Measurements from ENCODE around the gene ADD1.

The ADD1 gene

GRCh38 chr4:2813446-2814405 lies 29.9 kb upstream of the ADD1 start:
- peak overlapping the region; percentile 98 for H3K4me3 Mint-ChIP-seq
- peaks cover 73% of the 10 kb centered on the region for H3K4me1 Mint-ChIP-seq
- CTCF ChIA-PET, result interaction anchor here (0.7 to 2.4 kb wide), 5 partner anchors 16 to 140 kb away, joined by 3 to 8 read pairs (median 3); no protein-coding TSS in a partner anchor
- no peak for DNase-seq
- H3K27me3 Mint-ChIP-seq, result no peaks in the 10 kb centered on the region
- H3K27ac Mint-ChIP-seq, result peak overlapping the region; percentile 99
- no peaks in the 10 kb centered on the region for H3K9me3 Mint-ChIP-seq
- H3K36me3 Mint-ChIP-seq, result peaks cover 41% of the 10 kb centered on the region

GRCh38 chr4:2814627-2815270 lies 28.9 kb upstream of the ADD1 start:
- H3K27ac Mint-ChIP-seq, result no peak overlapping the region
- H3K36me3 Mint-ChIP-seq, result peaks cover 45% of the 10 kb centered on the region

GRCh38 chr4:2816401-2816954 lies 27.2 kb upstream of the ADD1 start:
- no peak for DNase-seq
- no peaks in the 10 kb centered on the region for H3K27me3 Mint-ChIP-seq
- H3K9me3 Mint-ChIP-seq, result no peaks in the 10 kb centered on the region
- H3K27ac Mint-ChIP-seq, result peak overlapping the region; percentile 34
- H3K4me3 Mint-ChIP-seq, result peak overlapping the region; percentile 69
- H3K4me1 Mint-ChIP-seq, result peaks cover 70% of the 10 kb centered on the region
- CTCF ChIA-PET, result no interaction called here
- peaks cover 49% of the 10 kb centered on the region for H3K36me3 Mint-ChIP-seq

More at GRCh38 chr4:2814627-2815270, 28.9 kb upstream of the ADD1 start:
- no peaks in the 10 kb centered on the region for H3K27me3 Mint-ChIP-seq
- H3K9me3 Mint-ChIP-seq, result no peaks in the 10 kb centered on the region
- peak overlapping the region; percentile 98 for H3K4me3 Mint-ChIP-seq
- peaks cover 81% of the 10 kb centered on the region for H3K4me1 Mint-ChIP-seq
- CTCF ChIA-PET, result no interaction called here
- no peak for DNase-seq

- CTCF ChIA-PET, result interaction anchor here (1.3 kb wide), 1 partner anchor 51 kb away, joined by 3 read pairs; no protein-coding TSS in a partner anchor
- Mint-ChIP-seq H3K27ac (peak overlapping the region; percentile 76), H3K36me3 (peaks cover 47% of the 10 kb centered on the region), H3K27me3 (no peaks in the 10 kb centered on the region), H3K4me1 (peaks cover 63% of the 10 kb centered on the region), H3K4me3 (peak overlapping the region; percentile 69), H3K9me3 (no peaks in the 10 kb centered on the region)
- DNase-seq, result no peak
Observed at GRCh38 chr4:2817137-2817536, 26.5 kb upstream of the ADD1 start.

- Mint-ChIP-seq H3K27ac (peak overlapping the region; percentile 76), H3K4me1 (peaks cover 60% of the 10 kb centered on the region), H3K4me3 (peak overlapping the region; percentile 69), H3K36me3 (peaks cover 50% of the 10 kb centered on the region), H3K9me3 (no peaks in the 10 kb centered on the region), H3K27me3 (no peaks in the 10 kb centered on the region)
- DNase-seq, result peak; percentile 45
- CTCF ChIA-PET, result interaction anchor here (1.3 kb wide), 1 partner anchor 52 kb away, joined by 3 read pairs; no protein-coding TSS in a partner anchor
Observed at GRCh38 chr4:2817701-2818350, 25.8 kb upstream of the ADD1 start.

- DNase-seq, result no peak
- H3K36me3 Mint-ChIP-seq, result peaks cover 53% of the 10 kb centered on the region
Observed at GRCh38 chr4:2818351-2818939, 25.2 kb upstream of the ADD1 start.

GRCh38 chr4:2819244-2820215 lies 24.1 kb upstream of the ADD1 start:
- H3K36me3 Mint-ChIP-seq, result peaks cover 49% of the 10 kb centered on the region
- peak overlapping the region; percentile 48 for H3K4me3 Mint-ChIP-seq
- H3K27me3 Mint-ChIP-seq, result no peaks in the 10 kb centered on the region
- no peak for DNase-seq
- peaks cover 43% of the 10 kb centered on the region for H3K4me1 Mint-ChIP-seq
- CTCF ChIA-PET, result interaction anchor here (1.1 kb wide), 1 partner anchor 34 kb away, joined by 3 read pairs; no protein-coding TSS in a partner anchor
- H3K9me3 Mint-ChIP-seq, result no peaks in the 10 kb centered on the region
- H3K27ac Mint-ChIP-seq, result peak overlapping the region; percentile 64

More at GRCh38 chr4:2818351-2818939, 25.2 kb upstream of the ADD1 start:
- H3K9me3 Mint-ChIP-seq, result no peaks in the 10 kb centered on the region
- no peaks in the 10 kb centered on the region for H3K27me3 Mint-ChIP-seq
- peaks cover 54% of the 10 kb centered on the region for H3K4me1 Mint-ChIP-seq
- no peak overlapping the region for H3K27ac Mint-ChIP-seq
- peak overlapping the region; percentile 59 for H3K4me3 Mint-ChIP-seq
- CTCF ChIA-PET, result interaction anchor here (1.1 to 1.3 kb wide), 2 partner anchors 33 to 52 kb away, joined by 3 read pairs; no protein-coding TSS in a partner anchor

- Mint-ChIP-seq H3K36me3 (peaks cover 50% of the 10 kb centered on the region), H3K4me3 (no peak overlapping the region), H3K27me3 (no peaks in the 10 kb centered on the region), H3K27ac (no peak overlapping the region), H3K9me3 (no peaks in the 10 kb centered on the region), H3K4me1 (peaks cover 35% of the 10 kb centered on the region)
- DNase-seq, result no peak
- CTCF ChIA-PET, result no interaction called here
Observed at GRCh38 chr4:2820216-2820982, 23.2 kb upstream of the ADD1 start.

- H3K4me3 Mint-ChIP-seq, result no peak overlapping the region
- no peaks in the 10 kb centered on the region for H3K9me3 Mint-ChIP-seq
- peaks cover 49% of the 10 kb centered on the region for H3K36me3 Mint-ChIP-seq
- CTCF ChIA-PET, result no interaction called here
- H3K4me1 Mint-ChIP-seq, result peaks cover 15% of the 10 kb centered on the region
- no peaks in the 10 kb centered on the region for H3K27me3 Mint-ChIP-seq
- no peak for DNase-seq
- no peak overlapping the region for H3K27ac Mint-ChIP-seq
Observed at GRCh38 chr4:2822461-2823300, 21.0 kb upstream of the ADD1 start.

GRCh38 chr4:2823301-2823670 lies 20.4 kb upstream of the ADD1 start:
- no peak for DNase-seq
- Mint-ChIP-seq H3K27me3 (no peaks in the 10 kb centered on the region), H3K27ac (no peak overlapping the region), H3K4me3 (no peak overlapping the region), H3K9me3 (no peaks in the 10 kb centered on the region), H3K36me3 (peaks cover 49% of the 10 kb centered on the region), H3K4me1 (peaks cover 15% of the 10 kb centered on the region)
- CTCF ChIA-PET, result no interaction called here

- H3K4me1 Mint-ChIP-seq, result peaks cover 12% of the 10 kb centered on the region
- no peak overlapping the region for H3K4me3 Mint-ChIP-seq
- no peak overlapping the region for H3K27ac Mint-ChIP-seq
- H3K36me3 Mint-ChIP-seq, result peaks cover 55% of the 10 kb centered on the region
- no peaks in the 10 kb centered on the region for H3K27me3 Mint-ChIP-seq
- CTCF ChIA-PET, result no interaction called here
- H3K9me3 Mint-ChIP-seq, result no peaks in the 10 kb centered on the region
- DNase-seq, result no peak
Observed at GRCh38 chr4:2823671-2824328, 19.8 kb upstream of the ADD1 start.

Data from activated naive CD4-positive, alpha-beta T cell treated with anti-CD3 and anti-CD28 coated beads, Interleukin-2, amount 10 ng/mL, durations not matched to agents 7 days and 5 days (primary cell).